Left lung (tissue), 10 donors: ENCODE results near the gene UBC. TPM values are rescaled to one million over a fixed set of nuclear protein-coding genes. Genes with fewer than 3 reads are reported as not detected.

Experiments used
- ATAC-seq: fragments of 200-7000 bp; cut with Tn5 transposase; one replicate; pipeline ENCODE4 v1.9.1; 2020; ENCODE audit warnings: moderate library complexity
- DNase-seq, 4 donors: peaks; one replicate each; pipeline ENCODE4 v3.0.0-alpha.2; 2013 to 2020
- H3K27ac ChIP-seq, 2 donors: fragments of 200-600 bp; sonication (generic) in 1 of 2; one replicate each; pipeline versions ENCODE4 v1.5.0 to v1.8.0; 2020 to 2021
- H3K27me3 ChIP-seq, 2 donors: fragments of 200-600 bp; sonication (generic) in 1 of 2; one replicate each; pipeline versions ENCODE4 v1.5.0 to v1.8.0; 2020 to 2021
- H3K36me3 ChIP-seq, 2 donors: fragments of 200-600 bp; sonication (generic) in 1 of 2; one replicate each; pipeline versions ENCODE4 v1.5.0 to v1.8.0; 2020 to 2021
- H3K4me1 ChIP-seq, 2 donors: fragments of 200-600 bp; one replicate each; pipeline ENCODE4 v1.8.0; 2021
- H3K4me3 ChIP-seq, 2 donors: fragments of 200-600 bp; sonication (generic) in 1 of 2; one replicate each; pipeline versions ENCODE4 v1.5.0 to v1.8.0; 2020 to 2021; ENCODE audit warnings: mild to moderate bottlenecking in 1 of 2
- H3K9me3 ChIP-seq, 2 donors: fragments of 200-600 bp; sonication (generic) in 1 of 2; one replicate each; pipeline versions ENCODE4 v1.5.0 to v1.8.0; 2020 to 2021
- intact Hi-C, 2 donors: fragments of 100-400 bp; cut with DNase I; formaldehyde crosslinking; loops; one replicate each; pipeline versions ENCODE4 v1.11.2 to v1.14.2; 2022
- polyA plus RNA-seq, 6 donors: library from polyadenylated mRNA; unstranded; fragments of 120-200 nt; gene quantifications; one replicate each; pipeline ENCODE4 v1.2.1, GENCODE V29; 2013; ENCODE audit not compliant: insufficient read length in 6 of 6
- total RNA-seq, 2 donors: library from RNA; stranded (reverse); fragmentation: NEBNext Ultra II Directional; extraction: Animal tissue kit (Norgen Biotek cat#: 25700); gene quantifications; one replicate each; pipeline ENCODE4 v1.2.1, GENCODE V29; 2021
- TF ChIP-seq, protein P1 (sequence below), 2 donors: fragments of 200-600 bp; sonication (generic) in 1 of 2; IDR thresholded peaks; one replicate each; pipeline versions ENCODE4 v1.5.0 to v1.8.0; 2021; ENCODE audit warnings: antibody characterized with exemption in 2 of 2
- donor health status: DM: no; HTN: yes; CAD: no.
- donor health status: DM: no; HTN: no; CAD: no.

Gene UBC
- total and polyA plus RNA-seq, 8 donors, result 701 to 1,167 (median 908) TPM

DNA sequence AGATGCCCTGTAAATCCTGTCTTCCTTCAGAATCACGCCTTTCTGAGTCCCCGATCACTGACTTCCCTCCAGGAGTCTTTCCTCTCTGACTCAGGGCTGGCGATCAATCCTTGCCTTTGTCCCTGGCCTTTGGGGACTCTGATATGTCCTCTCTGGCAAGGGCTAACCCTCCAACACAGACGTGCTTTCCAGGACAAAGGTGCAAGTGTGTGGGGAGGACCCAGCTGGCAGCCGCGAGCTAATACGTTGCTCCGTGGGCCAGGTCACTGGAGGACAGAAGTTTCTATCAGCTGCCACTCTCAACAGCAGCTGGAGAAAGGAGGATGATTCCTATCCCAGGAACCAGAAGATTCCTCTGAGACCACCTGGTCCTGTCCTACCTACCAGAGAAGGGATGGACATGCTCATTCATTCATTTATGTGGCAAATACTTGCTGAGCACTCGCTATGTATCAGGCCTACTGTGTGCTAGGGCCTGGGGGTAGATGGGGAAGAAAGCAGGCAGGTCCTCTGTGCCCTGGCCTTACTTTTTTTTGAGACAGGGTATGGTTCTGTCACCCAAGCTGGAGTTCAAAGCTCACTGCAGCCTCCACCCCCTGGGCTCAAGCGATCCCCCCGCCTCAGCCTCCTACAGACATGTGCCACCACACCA is 42.3 kb downstream of the UBC start:
- TF ChIP-seq, protein P1, sequence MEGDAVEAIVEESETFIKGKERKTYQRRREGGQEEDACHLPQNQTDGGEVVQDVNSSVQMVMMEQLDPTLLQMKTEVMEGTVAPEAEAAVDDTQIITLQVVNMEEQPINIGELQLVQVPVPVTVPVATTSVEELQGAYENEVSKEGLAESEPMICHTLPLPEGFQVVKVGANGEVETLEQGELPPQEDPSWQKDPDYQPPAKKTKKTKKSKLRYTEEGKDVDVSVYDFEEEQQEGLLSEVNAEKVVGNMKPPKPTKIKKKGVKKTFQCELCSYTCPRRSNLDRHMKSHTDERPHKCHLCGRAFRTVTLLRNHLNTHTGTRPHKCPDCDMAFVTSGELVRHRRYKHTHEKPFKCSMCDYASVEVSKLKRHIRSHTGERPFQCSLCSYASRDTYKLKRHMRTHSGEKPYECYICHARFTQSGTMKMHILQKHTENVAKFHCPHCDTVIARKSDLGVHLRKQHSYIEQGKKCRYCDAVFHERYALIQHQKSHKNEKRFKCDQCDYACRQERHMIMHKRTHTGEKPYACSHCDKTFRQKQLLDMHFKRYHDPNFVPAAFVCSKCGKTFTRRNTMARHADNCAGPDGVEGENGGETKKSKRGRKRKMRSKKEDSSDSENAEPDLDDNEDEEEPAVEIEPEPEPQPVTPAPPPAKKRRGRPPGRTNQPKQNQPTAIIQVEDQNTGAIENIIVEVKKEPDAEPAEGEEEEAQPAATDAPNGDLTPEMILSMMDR (IDR thresholded peaks at IDR 0.05), result no peak
- Histone ChIP-seq H3K27ac (no peak overlapping the region), H3K27me3 (no peaks in the 10 kb centered on the region), H3K4me1 (peaks cover 0 to 27% of the 10 kb centered on the region in 2 donors), H3K4me3 (no peak overlapping the region), H3K36me3 (no peaks in the 10 kb centered on the region), H3K9me3 (no peaks in the 10 kb centered on the region)
- ATAC-seq (no peak), DNase-seq (peak in 1 of 4 donors; percentile 16)
- intact Hi-C loops, result no loop called here

DNA sequence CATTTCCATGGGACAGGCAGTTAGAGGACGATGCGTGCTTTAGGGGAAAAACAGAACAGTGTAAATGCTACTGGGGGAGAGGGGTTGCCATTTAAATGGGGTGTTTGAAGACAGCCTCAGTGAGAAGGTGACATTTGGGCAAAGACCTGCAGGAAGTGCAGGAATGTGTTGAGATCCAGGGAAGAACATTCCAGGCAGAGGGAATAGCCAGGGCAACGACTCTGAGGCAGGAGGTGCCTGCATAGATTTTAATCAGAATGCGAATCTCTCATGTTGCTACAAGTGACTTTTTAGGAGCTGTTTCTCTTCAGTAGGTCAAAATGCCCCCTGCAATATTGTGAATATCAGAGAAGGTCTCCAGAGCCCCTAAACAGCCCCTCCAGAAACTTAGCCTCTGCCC is 43.2 kb downstream of the UBC start:
- DNase-seq, result no peak
- Histone ChIP-seq H3K27me3 (no peaks in the 10 kb centered on the region), H3K27ac (no peak overlapping the region), H3K9me3 (no peaks in the 10 kb centered on the region), H3K4me1 (peaks cover 0 to 34% of the 10 kb centered on the region in 2 donors), H3K4me3 (no peak overlapping the region), H3K36me3 (no peaks in the 10 kb centered on the region)
- ATAC-seq, result no peak
- TF ChIP-seq, protein P1 (IDR thresholded peaks at IDR 0.05), result no peak
- intact Hi-C loops, result no loop called here

GRCh38 chr12:124870515-124870914 is 43.9 kb downstream of the UBC start:
- Histone ChIP-seq H3K4me1 (peaks cover 0 to 41% of the 10 kb centered on the region in 2 donors), H3K9me3 (no peaks in the 10 kb centered on the region), H3K36me3 (no peaks in the 10 kb centered on the region), H3K27me3 (no peaks in the 10 kb centered on the region), H3K27ac (no peak overlapping the region), H3K4me3 (no peak overlapping the region)
- no peak for ATAC-seq
- TF ChIP-seq, protein P1 (IDR thresholded peaks at IDR 0.05), result no peak
- intact Hi-C loops, result no loop called here
- DNase-seq, result no peak

- Histone ChIP-seq H3K9me3 (no peaks in the 10 kb centered on the region), H3K36me3 (no peaks in the 10 kb centered on the region), H3K27ac (peak overlapping the region; percentile 39 to 83), H3K27me3 (no peaks in the 10 kb centered on the region), H3K4me1 (peaks cover 0 to 45% of the 10 kb centered on the region in 2 donors), H3K4me3 (peak overlapping the region in 1 of 2 donors; percentile 21)
- intact Hi-C loops, result no loop called here
- ATAC-seq (peak; percentile 63), DNase-seq (peak in 1 of 4 donors; percentile 61)
- TF ChIP-seq, protein P1 (IDR thresholded peaks at IDR 0.05), result no peak
Observed at GRCh38 chr12:124869059-124869665, 45.3 kb downstream of the UBC start.

DNA sequence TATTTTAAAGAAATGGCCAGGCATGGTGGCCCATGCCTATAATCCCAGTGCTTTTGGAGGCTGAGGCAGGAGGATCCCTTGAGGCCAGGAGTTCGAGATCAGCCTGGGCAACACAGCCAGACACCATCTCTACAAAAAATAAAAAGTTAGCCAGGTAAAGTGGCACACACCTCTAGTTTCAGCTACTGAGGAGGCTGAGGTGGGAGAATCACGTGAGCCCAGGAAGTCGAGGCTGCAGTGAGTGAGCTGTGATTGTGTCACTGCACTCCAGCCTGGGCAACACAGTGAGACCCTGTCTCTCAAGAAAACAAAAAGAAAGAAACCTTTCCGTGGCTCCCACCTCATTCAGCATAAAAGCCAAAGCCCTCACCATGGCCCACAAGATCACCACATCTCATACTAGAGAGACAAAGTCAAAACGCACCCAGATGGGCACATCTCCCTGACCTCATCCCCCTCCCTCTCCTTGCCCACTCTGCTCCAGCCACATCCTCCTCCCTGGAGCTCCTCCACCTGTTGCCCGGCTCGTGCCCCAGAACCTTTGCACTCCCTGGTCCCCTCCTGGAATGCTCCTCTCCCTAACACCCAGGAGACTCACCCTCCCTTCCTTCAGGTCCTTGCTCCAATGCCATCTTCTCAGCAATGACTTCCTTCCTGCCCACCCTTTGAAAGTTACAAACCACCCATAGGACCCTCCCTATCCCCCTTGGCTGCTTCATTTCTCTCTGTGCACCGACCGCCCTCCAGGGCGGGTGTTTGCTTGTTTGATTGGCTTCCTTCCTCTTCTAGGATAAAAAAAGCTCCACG is 46.0 kb downstream of the UBC start:
- DNase-seq, result no peak
- no peak for ATAC-seq
- Histone ChIP-seq H3K36me3 (no peaks in the 10 kb centered on the region), H3K27ac (peak overlapping the region; percentile 39 to 83), H3K4me3 (peak overlapping the region in 1 of 2 donors; percentile 21), H3K4me1 (peaks cover 0 to 51% of the 10 kb centered on the region in 2 donors), H3K9me3 (no peaks in the 10 kb centered on the region), H3K27me3 (no peaks in the 10 kb centered on the region)
- intact Hi-C loops, result no loop called here
- TF ChIP-seq, protein P1 (IDR thresholded peaks at IDR 0.05), result no peak
